ENCODE data around the gene CDH1.
A peak's percentile ranks its signal among the peaks of the same experiment; 100 is the strongest.
"Not testable (repeated sequence)": the region's sequence is repeated elsewhere in the genome, so short reads cannot be mapped to it uniquely, and the experiment has no call there.

CDH1 gene

DNA sequence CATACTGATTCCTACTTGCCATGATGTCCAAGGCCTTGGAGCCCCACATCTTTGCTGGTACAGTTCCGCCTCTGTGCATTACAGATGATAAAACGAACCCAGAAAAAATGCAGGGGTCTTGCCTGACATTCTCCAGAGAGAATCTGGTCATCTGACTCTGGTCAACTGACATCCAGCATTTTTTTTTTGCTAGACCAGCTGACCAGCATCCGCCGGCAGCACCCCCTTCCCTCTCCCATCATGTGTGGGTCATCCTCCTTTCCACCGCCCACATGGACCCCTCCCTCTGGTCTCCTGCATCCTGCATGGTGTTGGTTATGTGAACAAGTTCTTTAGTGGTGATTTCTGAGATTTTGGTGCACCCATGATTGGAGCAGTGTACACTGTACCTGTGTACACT lies 47.1 kb downstream of the CDH1 start:
- no peak for DNase-seq (ENCODE audit: low read depth, low spot score)
- peak overlapping the region; percentile 65 for H3K27ac ChIP-seq

DNA sequence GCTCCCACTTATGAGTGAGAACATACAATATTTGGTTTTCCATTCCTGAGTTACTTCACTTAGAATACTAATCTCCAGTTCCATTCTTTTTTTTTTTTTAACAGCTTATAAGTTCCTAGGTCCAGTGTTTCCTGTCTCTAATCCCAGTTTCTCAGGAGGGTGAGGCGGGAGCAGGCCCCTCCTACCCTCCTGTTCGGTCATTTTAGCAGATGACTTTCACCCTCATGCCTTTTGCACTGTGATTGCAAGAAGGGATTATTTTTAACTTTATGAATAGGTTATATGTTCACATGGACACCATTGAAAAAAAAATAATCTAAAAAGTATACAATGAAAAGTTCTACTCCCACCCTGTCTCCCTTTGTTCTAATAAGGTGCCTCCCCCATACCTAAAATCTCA lies 47.6 kb downstream of the CDH1 start:
- DNase-seq (ENCODE audit: low read depth, low spot score): no peak
- H3K27ac ChIP-seq: peak overlapping the region; percentile 65

DNA sequence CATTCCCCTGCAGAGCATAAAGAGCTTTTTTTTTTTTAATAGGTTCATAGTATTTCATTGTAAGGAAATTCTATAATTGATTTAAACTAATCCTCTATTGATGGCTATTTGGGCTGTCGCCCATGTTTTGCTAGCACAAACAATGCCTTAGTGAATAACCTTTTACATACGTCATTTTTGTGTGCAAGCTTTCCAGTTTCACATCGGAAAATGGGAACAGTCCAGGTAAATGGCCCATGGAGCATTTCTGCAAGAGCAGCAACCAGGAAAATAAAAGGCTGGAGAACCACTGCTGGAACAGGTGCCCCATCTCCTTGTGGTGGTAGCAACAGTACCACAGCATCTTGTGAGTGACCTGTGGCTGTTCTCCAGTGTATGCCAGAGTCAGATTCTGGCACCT lies 48.6 kb downstream of the CDH1 start:
- peak overlapping the region; percentile 65 for H3K27ac ChIP-seq
- no peak for DNase-seq (ENCODE audit: low read depth, low spot score)

DNA sequence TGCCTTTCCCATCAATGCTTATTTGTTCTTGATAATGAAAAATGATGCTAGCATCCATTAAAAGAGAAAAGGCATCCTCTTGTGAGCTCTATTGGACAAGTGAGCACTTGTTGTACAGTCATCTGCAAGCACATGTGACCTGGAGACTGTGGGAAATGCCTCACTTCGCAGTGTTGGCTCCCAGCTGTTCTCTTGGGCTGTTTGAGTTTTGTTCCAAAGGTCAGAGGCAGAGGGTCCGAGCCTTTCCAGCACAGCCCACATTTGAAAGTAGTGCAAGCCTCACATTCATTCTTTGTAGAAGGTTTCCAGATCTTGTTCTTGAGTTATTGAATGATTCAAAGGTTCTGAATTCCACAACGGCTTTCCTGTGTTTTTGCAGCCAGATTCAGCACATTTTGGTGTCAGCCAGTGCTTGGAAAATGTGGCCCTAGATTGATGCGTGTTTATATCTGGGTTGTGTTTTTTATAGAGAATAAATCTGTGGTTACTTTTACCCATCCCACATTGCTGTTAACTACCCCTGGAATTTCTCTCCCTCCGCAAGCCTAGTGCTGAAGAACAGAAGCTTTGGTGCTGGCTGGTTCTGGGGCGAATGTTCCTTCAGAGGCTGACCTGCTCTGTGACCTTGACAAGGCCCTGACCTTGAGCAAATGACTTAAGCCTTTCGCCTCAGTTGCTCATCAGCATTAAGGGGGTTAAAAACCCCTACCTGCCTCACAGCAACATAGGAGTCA lies 49.8 kb downstream of the CDH1 start:
- peak; percentile 60 for DNase-seq (ENCODE audit: low read depth, low spot score)
- peak overlapping the region; percentile 65 for H3K27ac ChIP-seq

DNA sequence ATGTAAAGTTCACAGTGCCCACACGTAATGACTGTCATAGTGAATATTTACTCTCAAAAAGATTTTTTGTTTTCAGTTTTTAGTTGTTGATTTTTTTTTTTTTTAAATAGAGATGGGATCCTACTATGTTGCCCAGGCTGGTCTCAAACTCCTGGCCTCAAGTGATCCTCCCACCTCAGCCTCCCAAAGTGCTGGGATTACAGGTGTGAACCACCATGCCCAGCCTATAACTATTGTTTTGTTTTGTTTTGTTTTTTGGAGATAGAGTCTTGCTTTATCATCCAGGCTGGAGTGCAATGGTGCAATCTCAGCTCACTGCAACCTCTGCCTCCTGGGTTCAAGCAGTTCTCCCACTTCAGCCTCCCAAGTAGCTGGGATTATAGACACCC lies 50.3 kb downstream of the CDH1 start:
- peak overlapping the region; percentile 65 for H3K27ac ChIP-seq
- DNase-seq (ENCODE audit: low read depth, low spot score): not testable (repeated sequence)

DNA sequence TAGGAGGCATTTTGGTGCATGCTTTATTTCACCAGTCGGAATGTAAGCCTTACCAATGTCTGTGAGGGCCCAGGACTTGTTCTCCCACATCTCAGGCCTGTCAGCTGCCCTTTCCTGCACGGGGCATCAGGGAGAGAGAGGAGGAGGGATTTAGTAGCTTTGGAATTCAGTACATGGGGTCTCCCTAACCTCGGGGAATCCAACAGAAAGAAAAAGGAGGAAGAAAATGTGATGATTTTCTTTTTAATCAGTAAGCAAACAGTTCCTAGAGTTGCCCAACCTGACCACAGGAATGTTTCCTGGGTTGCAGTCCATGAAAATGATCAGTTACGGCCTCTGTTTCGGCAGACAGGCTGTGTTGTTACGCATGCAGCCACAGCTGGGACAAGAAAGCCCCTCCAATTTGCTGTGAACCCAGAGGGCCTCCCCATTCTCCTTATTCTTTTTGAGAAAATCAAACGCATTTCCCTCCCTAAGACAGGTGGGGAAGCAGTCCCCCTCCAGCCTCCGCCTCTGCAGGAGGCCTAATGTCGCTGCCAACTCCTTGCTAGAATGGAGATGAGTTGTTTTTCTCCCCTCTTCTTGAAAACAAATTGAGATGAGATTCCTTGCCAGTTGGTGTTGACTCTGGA lies 53.2 kb downstream of the CDH1 start:
- peak; percentile 63 for DNase-seq (ENCODE audit: low read depth, low spot score)
- peak overlapping the region; percentile 65 for H3K27ac ChIP-seq

DNA sequence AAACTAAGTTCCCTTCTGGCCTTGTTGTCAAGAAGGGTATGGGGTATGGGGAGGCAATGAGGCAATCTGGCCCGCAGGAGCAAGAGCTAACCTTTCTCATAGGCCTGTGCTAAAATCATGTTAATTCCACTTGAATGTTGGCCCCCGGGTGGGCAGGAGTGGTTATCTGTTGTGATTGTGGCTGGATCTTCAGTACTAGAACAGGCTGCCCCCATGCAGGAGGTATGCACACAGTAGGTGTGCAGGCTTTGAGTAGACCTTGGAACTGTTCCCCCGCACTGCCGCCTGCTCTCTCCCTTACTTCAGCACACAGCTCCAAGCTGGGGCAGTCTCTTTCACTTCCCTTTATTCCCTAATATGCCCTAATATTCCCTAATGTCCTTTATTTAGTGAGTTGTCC lies 53.9 kb downstream of the CDH1 start:
- H3K27ac ChIP-seq: peak overlapping the region; percentile 65
- DNase-seq (ENCODE audit: low read depth, low spot score): no peak

DNA sequence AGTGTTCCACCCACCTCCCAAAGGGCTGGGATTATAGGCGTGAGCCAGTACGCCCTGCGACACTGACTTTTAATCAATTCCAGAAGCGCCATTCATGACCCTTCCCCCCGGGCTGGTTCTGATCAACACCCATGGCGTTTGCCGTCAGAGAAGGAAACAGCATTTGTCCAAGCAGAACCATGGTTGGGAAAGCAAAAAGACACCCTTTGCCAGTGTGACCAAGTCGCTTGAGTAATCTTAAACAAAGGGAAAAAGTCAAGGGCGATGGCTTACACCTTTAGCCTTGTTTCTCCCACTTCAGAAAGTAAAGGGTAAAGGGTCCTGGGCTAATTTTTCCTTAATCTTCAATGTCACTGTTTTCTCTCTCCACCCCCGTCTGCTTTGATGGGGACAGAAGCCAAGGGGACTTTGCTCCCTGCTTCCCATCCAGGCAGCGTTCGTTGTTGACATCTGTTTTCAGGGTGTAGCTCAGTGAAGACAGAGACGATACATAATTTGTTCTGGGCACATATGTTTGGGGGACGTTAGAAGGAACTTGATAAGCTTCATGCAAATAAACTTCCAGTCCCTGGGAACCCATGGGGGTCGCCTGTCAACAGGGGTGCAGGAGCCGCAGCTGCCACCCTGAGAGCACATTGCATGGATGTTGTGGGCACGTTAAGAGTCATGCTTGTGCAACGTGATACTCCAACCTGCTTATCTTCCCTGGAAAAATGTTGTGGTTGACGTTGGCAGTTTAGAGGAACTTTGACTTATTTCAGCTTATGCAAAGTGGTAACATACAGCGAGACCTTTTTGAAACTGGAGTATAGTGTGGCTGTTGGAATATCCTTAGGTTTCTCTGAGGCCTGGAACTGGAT lies 55.6 kb downstream of the CDH1 start:
- H3K27ac ChIP-seq: peak overlapping the region; percentile 28
- no peak for DNase-seq (ENCODE audit: low read depth, low spot score)

DNA sequence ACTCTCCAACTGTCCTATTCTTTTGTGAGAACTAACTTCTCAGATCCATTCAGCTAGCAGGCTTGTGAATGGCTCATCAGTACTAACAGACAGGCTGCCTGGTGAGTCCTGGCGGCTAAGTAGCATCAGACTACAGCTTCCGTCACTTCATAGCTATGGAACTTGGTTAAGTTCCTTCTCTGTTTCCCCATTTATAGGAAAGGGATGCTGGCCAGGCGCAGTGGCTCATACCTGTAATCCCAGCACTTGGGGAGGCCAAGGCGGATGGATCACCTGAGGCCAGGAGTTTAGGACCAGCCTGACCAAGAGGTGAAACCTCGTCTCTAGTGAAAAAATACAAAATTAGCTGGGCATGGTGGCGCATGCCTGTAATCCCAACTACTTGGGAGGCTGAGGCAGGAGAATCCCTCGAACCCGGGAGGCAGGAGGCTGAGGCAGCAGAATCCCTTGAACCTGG lies 56.3 kb downstream of the CDH1 start:
- no peak for DNase-seq (ENCODE audit: low read depth, low spot score)
- H3K27ac ChIP-seq: peak overlapping the region; percentile 28

DNA sequence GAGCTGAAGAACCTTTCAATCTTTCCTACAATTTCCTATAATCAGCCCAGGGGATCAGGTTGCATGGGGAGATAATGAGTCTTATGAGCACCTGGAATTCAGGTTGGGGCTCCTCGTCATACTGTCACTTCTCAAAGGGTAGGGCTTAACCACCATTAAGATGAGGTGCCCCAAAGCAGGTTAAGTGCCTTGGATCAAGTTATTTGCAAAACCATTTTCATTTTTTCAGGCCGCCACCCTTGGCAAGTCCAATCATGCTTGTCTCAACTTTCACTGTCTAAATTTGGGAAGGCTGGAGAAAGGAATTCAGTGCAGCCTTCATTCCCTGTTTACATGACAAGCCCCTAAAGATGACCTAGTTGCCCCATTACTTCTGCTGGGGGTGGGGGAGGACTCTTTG lies 61.3 kb downstream of the CDH1 start:
- peak; percentile 24 for DNase-seq (ENCODE audit: low read depth, low spot score)
- peak overlapping the region; percentile 71 for H3K27ac ChIP-seq

DNA sequence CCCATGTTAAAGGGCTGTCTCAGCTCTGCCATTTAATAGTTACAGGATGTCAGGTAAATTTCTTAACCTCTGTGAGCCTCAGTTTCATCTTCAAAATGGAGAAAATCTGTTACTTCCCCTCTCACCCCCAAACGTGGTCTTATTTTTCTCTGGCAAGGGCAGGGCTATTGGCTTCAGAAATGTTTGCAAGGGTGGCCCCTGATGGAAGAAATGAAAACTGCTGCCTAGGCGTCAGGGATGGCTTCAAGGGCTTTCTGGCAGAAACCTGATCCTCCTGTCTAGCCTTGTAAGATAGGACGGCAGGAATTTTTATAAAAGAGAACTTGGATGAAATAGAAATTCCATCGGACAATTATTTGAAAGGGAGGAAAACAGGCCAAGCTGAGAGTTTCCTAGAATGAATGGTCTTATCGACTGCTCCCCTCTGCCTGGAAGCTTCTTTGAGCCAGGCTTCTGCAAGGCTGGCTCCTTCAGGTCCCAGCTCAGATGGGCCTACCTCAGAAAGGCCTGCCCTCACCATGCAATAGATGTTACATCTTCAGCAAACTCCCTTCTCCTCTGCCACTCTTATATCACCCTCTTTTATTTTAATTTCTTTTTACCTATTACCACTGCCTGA lies 63.3 kb downstream of the CDH1 start:
- DNase-seq (ENCODE audit: low read depth, low spot score): no peak
- H3K27ac ChIP-seq: peak overlapping the region; percentile 71

DNA sequence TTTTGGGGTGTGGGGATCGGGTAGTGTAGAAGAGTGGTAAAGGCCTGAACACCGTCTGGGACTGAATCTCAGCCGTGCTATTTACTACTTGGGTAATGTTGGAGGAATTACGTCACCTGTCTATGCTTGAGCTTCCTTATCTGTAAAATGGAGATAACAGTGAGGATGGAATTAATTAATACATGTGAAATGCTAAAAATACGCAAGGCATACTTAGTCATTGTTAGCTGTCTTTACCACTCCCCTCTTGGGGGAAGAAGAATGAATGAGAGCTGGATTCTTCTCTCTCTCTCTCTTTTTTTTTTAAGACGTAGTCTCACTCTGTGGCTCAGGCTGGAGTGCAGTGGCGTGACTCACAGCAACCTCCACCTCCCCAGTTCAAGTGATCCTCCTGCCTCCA lies 65.1 kb downstream of the CDH1 start:
- H3K27ac ChIP-seq: peak overlapping the region; percentile 71
- DNase-seq (ENCODE audit: low read depth, low spot score): no peak

DNA sequence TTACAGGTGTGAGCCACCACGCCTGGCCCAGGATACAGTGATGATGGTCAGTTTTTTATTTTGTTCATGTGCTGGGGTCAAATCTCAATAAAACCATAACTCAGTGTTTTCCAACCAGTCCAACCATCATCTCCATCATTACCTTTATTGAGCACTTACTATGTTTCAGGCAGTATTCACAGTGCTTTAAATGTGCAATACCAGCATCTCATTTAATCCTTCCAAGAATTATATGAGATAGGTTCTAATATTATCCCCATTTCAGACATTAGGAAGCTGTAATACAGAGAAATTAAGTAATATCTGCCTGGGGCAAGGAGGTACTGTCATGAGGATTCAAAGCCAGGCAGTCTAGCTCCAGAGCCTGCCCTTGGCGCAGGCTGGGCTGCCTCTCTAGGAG lies 69.3 kb downstream of the CDH1 start:
- peak overlapping the region; percentile 32 for H3K27ac ChIP-seq
- no peak for DNase-seq (ENCODE audit: low read depth, low spot score)

DNA sequence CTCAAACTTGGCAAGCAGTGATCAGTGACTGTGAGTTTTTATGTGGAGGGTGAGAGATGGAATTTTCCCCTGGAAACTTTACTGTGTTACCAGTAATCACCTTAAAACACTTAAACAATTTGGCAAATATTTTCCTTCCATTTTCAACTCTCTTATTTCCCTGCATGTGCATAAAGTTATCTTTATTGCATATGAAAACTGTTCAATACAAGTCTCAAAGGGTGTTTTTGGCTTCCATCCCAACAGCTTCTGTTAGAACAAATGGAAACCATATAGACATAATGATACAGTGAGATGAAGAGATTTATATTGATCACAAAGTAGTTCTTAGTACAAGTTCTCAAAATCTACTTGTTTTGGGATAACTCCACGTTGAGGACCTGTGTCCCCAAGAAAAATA lies 69.9 kb downstream of the CDH1 start:
- no peak overlapping the region for H3K27ac ChIP-seq
- no peak for DNase-seq (ENCODE audit: low read depth, low spot score)

DNA sequence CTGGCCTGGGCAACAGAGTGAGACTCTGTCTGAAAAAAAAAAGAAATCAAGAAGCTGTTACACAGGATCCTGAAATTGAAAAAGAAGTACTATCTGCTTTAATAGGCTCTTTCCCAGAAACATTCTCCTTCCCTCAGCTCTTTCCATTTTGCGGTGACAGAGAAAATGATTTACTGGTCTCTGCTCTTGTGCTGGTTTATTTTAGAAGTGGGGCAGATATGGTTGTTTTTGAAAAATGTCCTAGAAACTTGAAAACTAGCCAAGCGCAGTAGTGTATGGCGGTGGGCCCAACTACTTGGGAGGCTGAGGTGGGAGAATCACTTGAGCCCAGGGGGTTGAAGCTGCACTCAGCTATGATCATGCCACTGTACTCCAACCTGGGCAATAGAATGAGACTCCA lies 77.4 kb downstream of the CDH1 start:
- no peak for DNase-seq (ENCODE audit: low read depth, low spot score)
- no peak overlapping the region for H3K27ac ChIP-seq

DNA sequence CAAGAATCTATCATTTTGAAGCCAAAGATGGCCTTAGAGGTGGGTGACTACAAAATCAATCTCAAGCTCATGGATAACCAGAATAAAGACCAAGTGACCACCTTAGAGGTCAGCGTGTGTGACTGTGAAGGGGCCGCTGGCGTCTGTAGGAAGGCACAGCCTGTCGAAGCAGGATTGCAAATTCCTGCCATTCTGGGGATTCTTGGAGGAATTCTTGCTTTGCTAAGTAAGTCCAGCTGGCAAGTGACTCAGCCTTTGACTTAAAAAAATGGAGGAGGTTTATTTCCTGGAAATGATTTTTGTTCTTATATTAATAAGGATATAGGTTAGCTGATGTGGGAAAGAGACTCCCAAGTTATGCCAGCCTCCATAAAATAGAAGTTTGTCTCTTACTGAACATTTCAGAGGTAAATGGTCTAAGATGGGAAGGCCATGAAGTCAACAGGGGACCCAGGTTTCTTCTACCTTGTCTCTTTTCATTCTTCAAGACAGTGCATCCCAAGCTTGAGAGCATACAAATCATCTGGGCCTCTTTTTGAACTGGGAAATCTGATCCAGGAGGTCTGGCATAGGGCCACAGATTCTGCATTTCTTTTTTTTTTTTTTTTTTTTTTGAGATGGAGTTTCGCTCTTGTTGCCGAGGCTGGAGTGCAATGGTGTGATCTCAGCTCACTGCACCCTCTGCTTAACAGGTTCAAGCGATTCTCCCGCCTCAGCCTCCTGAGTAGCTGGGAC lies 86.5 kb downstream of the CDH1 start:
- DNase-seq (ENCODE audit: low read depth, low spot score): no peak

DNA sequence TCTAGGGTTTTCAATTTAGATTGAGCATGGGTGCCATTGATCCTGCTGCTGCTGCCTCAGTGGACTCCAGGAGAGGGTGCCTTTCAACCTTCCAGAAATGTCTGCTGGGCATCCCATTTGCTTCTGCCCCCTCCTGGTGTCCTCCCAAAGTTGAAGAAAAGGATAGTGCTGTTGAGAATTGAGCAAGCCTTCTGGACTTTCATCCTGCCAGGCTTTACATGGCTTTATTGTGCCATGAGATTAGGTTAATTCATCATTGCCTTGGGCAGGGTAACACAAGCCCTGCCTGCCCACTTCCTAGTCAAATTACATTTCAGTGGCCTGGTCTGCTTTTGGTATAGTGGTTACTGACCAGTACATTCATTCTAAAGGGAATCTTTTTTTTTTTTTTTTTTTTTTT lies 88.3 kb downstream of the CDH1 start:
- H3K27ac ChIP-seq: no peak overlapping the region

More for the DNA sequence above, 86.5 kb downstream of the CDH1 start:
- H3K27ac ChIP-seq: peak overlapping the region; percentile 14

DNA sequence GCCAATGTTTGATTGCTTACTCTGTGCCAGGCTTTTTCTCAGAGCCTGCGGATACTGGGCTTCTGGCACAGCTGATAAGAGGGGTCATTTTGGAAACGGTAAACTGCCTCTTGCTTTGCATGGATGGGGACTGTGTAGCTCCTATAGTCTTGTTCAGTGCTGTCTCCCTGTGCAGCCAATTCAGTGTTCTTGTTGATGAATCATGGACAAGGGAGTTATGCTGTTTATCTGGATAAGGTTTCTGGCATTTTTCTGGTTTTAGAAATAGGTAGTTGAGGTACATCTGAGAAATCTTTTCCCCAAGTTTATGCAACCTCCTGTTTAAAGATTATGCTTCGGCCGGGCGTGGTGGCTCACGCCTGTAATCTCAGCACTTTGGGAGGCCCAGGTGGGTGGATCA lies 89.6 kb downstream of the CDH1 start:
- no peak overlapping the region for H3K27ac ChIP-seq
- DNase-seq (ENCODE audit: low read depth, low spot score): no peak

More for the DNA sequence above, 88.3 kb downstream of the CDH1 start:
- no peak for DNase-seq (ENCODE audit: low read depth, low spot score)

DNA sequence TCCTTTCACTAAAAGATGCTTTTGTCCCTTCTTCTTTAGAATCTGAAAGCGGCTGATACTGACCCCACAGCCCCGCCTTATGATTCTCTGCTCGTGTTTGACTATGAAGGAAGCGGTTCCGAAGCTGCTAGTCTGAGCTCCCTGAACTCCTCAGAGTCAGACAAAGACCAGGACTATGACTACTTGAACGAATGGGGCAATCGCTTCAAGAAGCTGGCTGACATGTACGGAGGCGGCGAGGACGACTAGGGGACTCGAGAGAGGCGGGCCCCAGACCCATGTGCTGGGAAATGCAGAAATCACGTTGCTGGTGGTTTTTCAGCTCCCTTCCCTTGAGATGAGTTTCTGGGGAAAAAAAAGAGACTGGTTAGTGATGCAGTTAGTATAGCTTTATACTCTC lies 96.2 kb downstream of the CDH1 start:
- no peak for DNase-seq (ENCODE audit: low read depth, low spot score)
- H3K27ac ChIP-seq: no peak overlapping the region

DNA sequence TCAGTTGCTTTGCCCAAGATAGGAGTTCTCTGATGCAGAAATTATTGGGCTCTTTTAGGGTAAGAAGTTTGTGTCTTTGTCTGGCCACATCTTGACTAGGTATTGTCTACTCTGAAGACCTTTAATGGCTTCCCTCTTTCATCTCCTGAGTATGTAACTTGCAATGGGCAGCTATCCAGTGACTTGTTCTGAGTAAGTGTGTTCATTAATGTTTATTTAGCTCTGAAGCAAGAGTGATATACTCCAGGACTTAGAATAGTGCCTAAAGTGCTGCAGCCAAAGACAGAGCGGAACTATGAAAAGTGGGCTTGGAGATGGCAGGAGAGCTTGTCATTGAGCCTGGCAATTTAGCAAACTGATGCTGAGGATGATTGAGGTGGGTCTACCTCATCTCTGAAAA lies 97.5 kb downstream of the CDH1 start:
- DNase-seq (ENCODE audit: low read depth, low spot score): no peak
- no peak overlapping the region for H3K27ac ChIP-seq
